Brain microvascular endothelial cell (primary cell): ENCODE measurements around the gene MFSD6.

Source experiments
- DNase-seq: peaks from one replicate; pipeline ENCODE4 v3.0.0-alpha.2; 2020
- H3K27ac ChIP-seq: fragments of 250-450 bp; sonication (Bioruptor Pico); 2 replicates; pipeline ENCODE4 v1.5.1; 2020; ENCODE audit warnings: mild to moderate bottlenecking, moderate library complexity
- H3K27me3 ChIP-seq: fragments of 250-450 bp; sonication (Bioruptor Pico); replicated peaks from 2 replicates; pipeline ENCODE4 v1.5.1; 2020; ENCODE audit warnings: mild to moderate bottlenecking
- H3K36me3 ChIP-seq: fragments of 250-450 bp; sonication (Bioruptor Pico); replicated peaks from 2 replicates; pipeline ENCODE4 v1.5.1; 2020; ENCODE audit warnings: mild to moderate bottlenecking
- H3K4me3 ChIP-seq: 2 replicates; pipeline ENCODE4 v1.5.1; 2011; ENCODE audit warnings: low read depth, mild to moderate bottlenecking, control low read depth, low read length, moderate library complexity
- in situ Hi-C: cut with HindIII; loops from 2 replicates; pipeline ENCODE4 v1.10.0; 2017; ENCODE audit warnings: low sequenced_read_pairs, low pct_ligation_motif_present
- TF ChIP-seq, protein P1 (sequence below): IDR thresholded peaks from 2 replicates; pipeline ENCODE4 v1.5.1; 2011; ENCODE audit warnings: low read depth, mild to moderate bottlenecking, moderate library complexity, low read length, control low read depth, inconsistent platforms; ENCODE audit errors: missing control alignments

The MFSD6 gene

DNA sequence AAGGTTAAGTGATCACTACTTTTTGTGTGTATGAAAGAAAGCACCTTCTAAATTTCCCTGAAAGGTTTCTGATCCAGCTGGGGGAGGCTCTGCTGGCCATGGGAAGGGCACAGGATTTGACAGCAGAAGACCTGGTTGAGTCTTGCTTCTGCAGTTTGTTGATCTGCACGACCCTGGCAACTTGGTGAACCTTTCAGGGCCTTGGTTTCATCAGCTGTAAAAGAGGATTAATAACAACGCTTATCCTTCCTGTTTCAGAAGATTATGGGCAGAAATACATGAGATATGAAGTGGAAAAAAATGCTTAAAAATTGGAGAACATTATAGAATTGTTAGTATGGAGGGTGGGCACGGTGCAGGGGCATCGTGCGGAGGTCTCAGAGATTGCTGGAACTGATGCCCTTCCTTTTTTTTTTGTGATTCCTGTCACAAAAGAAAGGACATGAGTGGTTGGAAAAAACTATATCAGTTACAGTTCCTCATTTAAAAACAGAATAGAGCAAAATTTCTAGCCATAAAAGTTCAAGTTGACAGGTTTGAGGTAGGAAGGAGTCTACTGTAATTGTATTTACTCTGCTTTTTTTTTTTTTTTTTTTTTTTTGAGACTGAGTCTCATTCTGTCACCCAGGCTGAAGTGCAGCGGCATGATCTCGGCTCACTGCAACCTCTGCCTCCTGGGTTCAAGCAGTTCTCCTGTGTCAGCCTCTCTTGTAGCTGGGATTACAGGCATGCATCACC is 47.4 kb downstream of the MFSD6 start:
- Histone ChIP-seq H3K27ac (no peak overlapping the region), H3K4me3 (no peak overlapping the region), H3K36me3 (no peaks in the 10 kb centered on the region), H3K27me3 (no peaks in the 10 kb centered on the region)
- TF ChIP-seq, protein P1, sequence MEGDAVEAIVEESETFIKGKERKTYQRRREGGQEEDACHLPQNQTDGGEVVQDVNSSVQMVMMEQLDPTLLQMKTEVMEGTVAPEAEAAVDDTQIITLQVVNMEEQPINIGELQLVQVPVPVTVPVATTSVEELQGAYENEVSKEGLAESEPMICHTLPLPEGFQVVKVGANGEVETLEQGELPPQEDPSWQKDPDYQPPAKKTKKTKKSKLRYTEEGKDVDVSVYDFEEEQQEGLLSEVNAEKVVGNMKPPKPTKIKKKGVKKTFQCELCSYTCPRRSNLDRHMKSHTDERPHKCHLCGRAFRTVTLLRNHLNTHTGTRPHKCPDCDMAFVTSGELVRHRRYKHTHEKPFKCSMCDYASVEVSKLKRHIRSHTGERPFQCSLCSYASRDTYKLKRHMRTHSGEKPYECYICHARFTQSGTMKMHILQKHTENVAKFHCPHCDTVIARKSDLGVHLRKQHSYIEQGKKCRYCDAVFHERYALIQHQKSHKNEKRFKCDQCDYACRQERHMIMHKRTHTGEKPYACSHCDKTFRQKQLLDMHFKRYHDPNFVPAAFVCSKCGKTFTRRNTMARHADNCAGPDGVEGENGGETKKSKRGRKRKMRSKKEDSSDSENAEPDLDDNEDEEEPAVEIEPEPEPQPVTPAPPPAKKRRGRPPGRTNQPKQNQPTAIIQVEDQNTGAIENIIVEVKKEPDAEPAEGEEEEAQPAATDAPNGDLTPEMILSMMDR: no peak
- no peak for DNase-seq
- in situ Hi-C loops: no loop called here

DNA sequence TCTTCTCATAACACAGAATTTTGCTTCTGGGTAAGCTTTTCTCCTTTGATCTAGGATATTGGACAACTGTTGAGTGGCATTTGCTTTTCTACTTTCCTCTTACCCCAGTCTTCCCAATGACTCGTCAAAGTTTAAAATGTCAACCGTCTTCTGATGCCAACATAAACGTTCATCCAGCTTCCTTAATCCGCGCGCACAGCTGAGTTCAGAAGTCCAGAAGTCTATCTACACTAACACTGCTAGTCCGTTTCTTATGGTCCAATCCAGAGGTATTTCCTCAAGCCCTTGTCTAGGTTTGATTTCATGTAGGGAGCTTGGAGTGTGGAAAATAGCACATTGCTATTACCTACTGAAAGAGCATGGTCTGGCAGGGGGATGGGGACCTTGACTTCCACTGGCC is 48.7 kb downstream of the MFSD6 start:
- in situ Hi-C loops: no loop called here
- Histone ChIP-seq H3K36me3 (no peaks in the 10 kb centered on the region), H3K4me3 (no peak overlapping the region), H3K27ac (no peak overlapping the region), H3K27me3 (no peaks in the 10 kb centered on the region)
- DNase-seq: no peak
- TF ChIP-seq, protein P1: no peak

DNA sequence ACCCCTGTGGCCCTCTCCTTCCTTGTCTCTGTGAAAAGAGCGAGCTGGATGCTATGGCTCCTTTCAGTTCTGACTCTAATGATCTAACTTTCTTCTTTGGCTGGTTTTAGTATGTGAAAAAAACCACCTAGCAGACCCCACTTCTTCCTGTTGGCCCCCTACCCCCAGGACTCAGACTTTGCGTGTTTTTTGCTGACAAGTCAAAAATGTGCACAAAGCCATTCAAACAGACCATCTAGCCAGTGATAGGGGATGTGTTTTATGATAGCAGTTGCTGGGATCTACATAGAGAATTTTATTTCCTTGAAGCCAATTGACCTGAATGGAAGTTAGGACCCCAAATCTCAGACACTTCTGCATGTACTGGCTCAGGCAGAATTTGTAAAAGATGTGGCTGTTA is 49.1 kb downstream of the MFSD6 start:
- H3K36me3 ChIP-seq: no peaks in the 10 kb centered on the region
- H3K27me3 ChIP-seq: no peaks in the 10 kb centered on the region
- no peak overlapping the region for H3K4me3 ChIP-seq
- no peak for DNase-seq
- TF ChIP-seq, protein P1: no peak
- in situ Hi-C loops: no loop called here
- no peak overlapping the region for H3K27ac ChIP-seq

DNA sequence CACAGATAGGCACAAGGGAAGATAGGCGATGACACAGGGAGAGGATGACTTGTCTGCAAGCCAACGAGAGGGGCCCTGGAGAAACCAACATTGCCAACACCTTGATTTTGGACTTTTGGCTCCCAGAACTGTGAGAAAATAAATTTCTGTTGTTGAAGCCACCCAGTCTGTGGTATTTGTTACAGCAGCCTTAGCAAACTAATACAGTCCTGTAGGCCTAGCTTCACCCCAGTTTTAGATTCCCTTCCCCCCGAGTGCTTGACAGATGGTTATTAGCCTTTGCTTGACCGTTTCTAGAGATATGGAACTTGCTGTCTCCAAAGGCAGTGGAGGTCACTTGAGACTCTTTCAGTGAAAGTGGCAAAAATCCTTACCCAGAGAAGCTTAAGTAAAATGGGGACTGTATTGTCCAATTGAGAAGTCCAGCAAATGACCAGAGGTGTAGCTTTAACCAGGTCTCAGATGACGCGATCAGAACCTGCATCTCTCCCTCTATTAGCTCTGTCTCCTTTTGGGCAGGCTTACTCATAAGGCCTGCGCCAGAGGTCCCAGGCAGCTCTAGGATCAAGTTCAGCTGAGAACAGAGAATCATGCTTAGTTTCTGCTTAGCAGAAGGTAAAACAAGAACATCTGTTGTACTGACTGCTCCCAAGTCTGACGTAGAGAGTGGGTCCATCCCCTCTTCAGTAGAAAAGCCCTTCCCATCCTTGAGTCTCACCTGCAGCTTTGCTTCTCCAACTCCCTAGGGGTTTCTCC is 50.4 kb downstream of the MFSD6 start:
- in situ Hi-C loops: no loop called here
- Histone ChIP-seq H3K27ac (no peak overlapping the region), H3K27me3 (no peaks in the 10 kb centered on the region), H3K4me3 (no peak overlapping the region), H3K36me3 (no peaks in the 10 kb centered on the region)
- TF ChIP-seq, protein P1: no peak
- no peak for DNase-seq

DNA sequence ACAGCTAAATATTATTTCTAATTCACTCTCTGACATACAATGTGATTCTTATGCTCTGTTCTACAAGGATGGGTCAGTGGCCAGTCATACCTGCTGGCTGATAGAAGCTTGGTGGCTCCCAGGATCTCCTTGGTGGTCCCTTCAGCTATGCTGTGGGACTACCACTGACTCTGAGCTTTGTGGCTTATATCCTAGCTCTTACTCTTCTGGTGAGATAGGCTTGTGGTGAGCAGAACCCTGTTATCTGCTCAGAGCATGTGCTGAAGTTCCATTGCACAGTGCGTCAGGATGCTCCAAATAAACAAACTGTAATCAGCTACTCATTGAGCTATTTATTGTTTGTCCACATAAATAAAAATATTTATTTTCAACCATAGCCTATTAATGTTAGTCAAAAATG is 51.7 kb downstream of the MFSD6 start:
- Histone ChIP-seq H3K4me3 (no peak overlapping the region), H3K27me3 (no peaks in the 10 kb centered on the region), H3K36me3 (no peaks in the 10 kb centered on the region), H3K27ac (no peak overlapping the region)
- in situ Hi-C loops: no loop called here
- no peak for DNase-seq
- TF ChIP-seq, protein P1: no peak

DNA sequence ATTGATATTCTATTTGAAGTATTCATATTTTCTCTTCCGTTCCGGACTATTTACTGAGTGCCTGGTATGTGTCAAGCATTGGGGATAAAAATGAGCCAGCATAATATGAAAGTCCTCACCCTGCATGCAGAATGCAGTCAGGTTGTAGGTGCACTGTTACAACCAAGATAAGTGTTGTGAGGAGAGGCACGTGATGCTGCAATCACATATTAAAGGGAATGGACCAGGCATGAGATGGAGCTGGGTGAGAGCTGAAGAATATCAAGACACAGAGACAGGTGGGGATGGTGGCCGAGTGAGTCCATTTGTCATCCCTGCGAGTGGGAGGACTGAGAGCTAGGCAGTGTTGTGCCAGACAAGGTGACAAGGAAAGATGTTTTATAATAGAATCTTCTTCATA is 52.3 kb downstream of the MFSD6 start:
- H3K36me3 ChIP-seq: no peaks in the 10 kb centered on the region
- in situ Hi-C loops: no loop called here
- no peaks in the 10 kb centered on the region for H3K27me3 ChIP-seq
- no peak overlapping the region for H3K4me3 ChIP-seq
- DNase-seq: no peak
- H3K27ac ChIP-seq: no peak overlapping the region
- TF ChIP-seq, protein P1: no peak
